AG04450 (cell line): ENCODE measurements around the gene KCNH6. TPM values are rescaled to one million over a fixed set of nuclear protein-coding genes. Genes with fewer than 3 reads are reported as not detected.

Experiments
- CTCF ChIA-PET: fragments of 300-600, 350-600 bp; formaldehyde crosslinking; extraction: SDS; loops from one replicate; lab custom pipeline; 2022; ENCODE audit warnings: antibody characterized with exemption, inconsistent platforms; lab: Charles Lee
- POLR2A ChIA-PET: fragments of 350-600 bp; formaldehyde crosslinking; extraction: SDS; loops from one replicate; lab custom pipeline; 2021; ENCODE audit warnings: antibody characterized with exemption, inconsistent platforms; lab: Yijun Ruan, JAX
- DNase-seq: peaks from one replicate; pipeline ENCODE4 v3.0.0-alpha.2; 2011; ENCODE audit warnings: low read depth, low spot score
- H3K27ac ChIP-seq: one replicate; pipeline ENCODE4 v1.5.1; 2012; ENCODE audit warnings: low read depth, low read length, control low read depth
- H3K27me3 ChIP-seq: one replicate; pipeline ENCODE4 v1.6.0; 2012; ENCODE audit warnings: low read length; ENCODE audit not compliant: control insufficient read depth, insufficient read depth
- H3K4me3 ChIP-seq: 2 replicates; pipeline ENCODE4 v1.5.1; 2011; ENCODE audit warnings: mild to moderate bottlenecking, low read depth, low read length, control low read depth
- H3K9me3 ChIP-seq: 2 replicates; pipeline ENCODE4 v1.5.1; 2012; ENCODE audit warnings: low read length; ENCODE audit not compliant: control insufficient read depth, insufficient read depth
- polyA plus RNA-seq: library from polyadenylated mRNA; depleted of rRNA; stranded (reverse); fragments of >200 nt; gene quantifications from 2 replicates; pipeline ENCODE4 v1.2.3, GENCODE V29; 2011
- TF ChIP-seq, protein P1 (sequence below): IDR thresholded peaks from 2 replicates; pipeline ENCODE4 v1.5.1; 2011; ENCODE audit warnings: low read depth, low read length, control low read depth, inconsistent platforms

Gene KCNH6
- polyA plus RNA-seq, 1 experiment, result 0.04 TPM

DNA sequence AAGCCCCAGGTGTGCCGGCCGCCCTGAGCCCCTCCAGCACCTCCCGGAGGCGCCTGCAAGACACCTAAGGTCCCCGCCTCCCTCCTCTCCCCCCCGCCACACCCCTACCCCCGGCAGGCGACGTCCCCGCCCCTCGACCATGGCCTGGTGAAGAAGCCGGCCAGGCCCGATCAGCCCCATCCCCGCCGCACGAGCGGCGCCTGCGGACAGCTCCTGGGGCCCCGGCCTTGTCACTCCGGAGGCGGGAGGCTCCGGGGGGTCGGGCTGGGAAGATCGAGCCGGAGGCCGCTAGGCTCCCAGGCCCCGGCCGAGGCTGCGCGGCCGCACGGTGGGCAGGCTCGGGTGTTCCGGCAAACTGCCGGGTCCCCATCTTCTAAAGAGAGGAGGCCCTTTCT, 46.7 kb upstream of the KCNH6 start:
- Histone ChIP-seq H3K9me3 (no peaks in the 10 kb centered on the region; the same call in 1 of the 2 replicates), H3K27me3 (peaks cover 10% of the 10 kb centered on the region), H3K27ac (no peak overlapping the region), H3K4me3 (peak overlapping the region; percentile 56; the same call in 1 of the 2 replicates)
- TF ChIP-seq, protein P1, sequence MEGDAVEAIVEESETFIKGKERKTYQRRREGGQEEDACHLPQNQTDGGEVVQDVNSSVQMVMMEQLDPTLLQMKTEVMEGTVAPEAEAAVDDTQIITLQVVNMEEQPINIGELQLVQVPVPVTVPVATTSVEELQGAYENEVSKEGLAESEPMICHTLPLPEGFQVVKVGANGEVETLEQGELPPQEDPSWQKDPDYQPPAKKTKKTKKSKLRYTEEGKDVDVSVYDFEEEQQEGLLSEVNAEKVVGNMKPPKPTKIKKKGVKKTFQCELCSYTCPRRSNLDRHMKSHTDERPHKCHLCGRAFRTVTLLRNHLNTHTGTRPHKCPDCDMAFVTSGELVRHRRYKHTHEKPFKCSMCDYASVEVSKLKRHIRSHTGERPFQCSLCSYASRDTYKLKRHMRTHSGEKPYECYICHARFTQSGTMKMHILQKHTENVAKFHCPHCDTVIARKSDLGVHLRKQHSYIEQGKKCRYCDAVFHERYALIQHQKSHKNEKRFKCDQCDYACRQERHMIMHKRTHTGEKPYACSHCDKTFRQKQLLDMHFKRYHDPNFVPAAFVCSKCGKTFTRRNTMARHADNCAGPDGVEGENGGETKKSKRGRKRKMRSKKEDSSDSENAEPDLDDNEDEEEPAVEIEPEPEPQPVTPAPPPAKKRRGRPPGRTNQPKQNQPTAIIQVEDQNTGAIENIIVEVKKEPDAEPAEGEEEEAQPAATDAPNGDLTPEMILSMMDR, result no peak
- POLR2A ChIA-PET, result no interaction called here
- CTCF ChIA-PET, result interaction anchor here (1.4 kb wide), 1 partner anchor 51 kb away, joined by 3 read pairs; no protein-coding TSS in a partner anchor
- DNase-seq, result no peak

DNA sequence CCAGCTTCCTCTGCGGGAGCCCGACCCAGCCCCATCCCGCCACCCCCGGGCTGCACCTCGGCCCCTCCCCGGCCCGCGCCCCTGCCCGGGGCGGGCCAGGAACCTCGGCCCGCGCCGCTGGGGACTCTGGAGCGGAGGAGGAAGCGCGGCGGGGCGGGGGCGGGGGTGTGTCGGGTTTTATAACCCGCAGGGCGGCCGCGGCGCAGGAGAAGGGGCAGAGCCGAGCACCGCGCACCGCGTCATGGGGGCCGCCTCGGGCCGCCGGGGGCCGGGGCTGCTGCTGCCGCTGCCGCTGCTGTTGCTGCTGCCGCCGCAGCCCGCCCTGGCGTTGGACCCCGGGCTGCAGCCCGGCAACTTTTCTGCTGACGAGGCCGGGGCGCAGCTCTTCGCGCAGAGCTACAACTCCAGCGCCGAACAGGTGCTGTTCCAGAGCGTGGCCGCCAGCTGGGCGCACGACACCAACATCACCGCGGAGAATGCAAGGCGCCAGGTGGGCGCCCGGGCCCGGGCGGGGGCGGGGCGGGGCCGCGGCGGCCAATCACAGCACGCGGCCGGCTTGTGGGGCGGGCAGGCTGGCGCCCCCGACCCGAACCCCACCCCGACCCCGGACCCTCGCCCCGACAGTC, 46.2 kb upstream of the KCNH6 start, which contains the start of gene ACE:
ACE (plus strand) TSS at position 208 of the 626 bp plus-strand sequence; CDS start at position 242, 34 bp downstream.
- peak within 1 kb of the TSS; percentile 56 for H3K4me3 ChIP-seq
- ChIA-PET POLR2A (no interaction called here), CTCF (interaction anchor here (1.4 kb wide), 1 partner anchor 51 kb away, joined by 3 read pairs; no protein-coding TSS in a partner anchor)
- TF ChIP-seq, protein P1, result no peak
- peaks cover 10% of the 10 kb centered on the region for H3K27me3 ChIP-seq
- no peaks in the 10 kb centered on the region; the same call in 1 of the 2 replicates for H3K9me3 ChIP-seq
- no peak within 1 kb of the TSS for H3K27ac ChIP-seq
- DNase-seq, result no peak

GRCh38 chr17:63477480-63478440, 45.4 kb upstream of the KCNH6 start:
- H3K27me3 ChIP-seq, result peaks cover 10% of the 10 kb centered on the region
- ChIA-PET POLR2A (interaction anchor here (0.7 to 1.2 kb wide), 2 partner anchors 38 to 144 kb away, joined by 4 to 5 read pairs; no protein-coding TSS in a partner anchor), CTCF (interaction anchor here (0.6 to 4.1 kb wide), 14 partner anchors 8 to 442 kb away, joined by 3 to 48 read pairs (median 4); no protein-coding TSS in a partner anchor)
- no peak for DNase-seq
- H3K9me3 ChIP-seq, result no peaks in the 10 kb centered on the region; the same call in 1 of the 2 replicates
- H3K27ac ChIP-seq, result no peak overlapping the region
- peak overlapping the region; percentile 40 for H3K4me3 ChIP-seq
- TF ChIP-seq, protein P1, result no peak

DNA sequence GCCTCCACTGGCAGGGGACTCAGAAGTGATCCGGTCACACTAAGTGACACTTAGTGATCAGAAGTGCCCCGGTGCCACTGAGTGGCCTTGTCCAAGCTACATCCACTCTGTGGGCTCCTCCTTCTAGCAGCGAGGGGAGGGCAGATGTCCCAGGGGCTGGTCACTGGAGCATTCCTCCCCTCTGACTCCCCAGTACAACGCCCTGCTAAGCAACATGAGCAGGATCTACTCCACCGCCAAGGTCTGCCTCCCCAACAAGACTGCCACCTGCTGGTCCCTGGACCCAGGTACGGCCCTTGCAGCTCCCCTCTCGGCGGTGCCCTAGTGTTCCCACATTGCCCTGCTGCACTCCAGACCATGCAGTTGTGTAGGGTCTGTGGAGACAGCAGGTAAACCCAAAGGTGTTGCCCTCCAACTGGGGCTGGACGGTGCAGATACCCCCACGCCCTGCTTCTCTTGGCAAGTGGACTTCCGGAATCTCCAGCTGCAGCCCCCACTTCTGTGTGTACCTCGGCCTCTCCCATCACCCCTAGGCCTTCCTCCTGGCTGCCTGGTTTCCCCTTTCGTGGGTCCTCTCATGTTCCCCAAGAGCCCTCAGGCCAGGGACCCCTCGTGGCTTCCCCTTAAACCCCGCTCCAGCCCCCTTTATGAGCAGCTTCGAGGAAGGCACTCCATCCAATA, 44.2 kb upstream of the KCNH6 start:
- peaks cover 10% of the 10 kb centered on the region for H3K27me3 ChIP-seq
- no peak overlapping the region for H3K4me3 ChIP-seq
- POLR2A ChIA-PET, result interaction anchor here (0.6 to 1.2 kb wide), 3 partner anchors 39 to 143 kb away, joined by 3 to 5 read pairs (median 4); no protein-coding TSS in a partner anchor
- CTCF ChIA-PET, result interaction anchor here (0.6 to 4.1 kb wide), 18 partner anchors 8 to 133 kb away, joined by 3 to 48 read pairs (median 4); partner anchors contain the start of gene CYB561
- no peak overlapping the region for H3K27ac ChIP-seq
- TF ChIP-seq, protein P1, result peak; percentile 88
- no peaks in the 10 kb centered on the region; the same call in 1 of the 2 replicates for H3K9me3 ChIP-seq
- DNase-seq, result peak; percentile 74
